ENCODE measurements around the gene CIC. TPM values are rescaled to one million over a fixed set of nuclear protein-coding genes. Genes with fewer than 3 reads are reported as not detected.

Gene CIC
- total and polyA plus RNA-seq, 2 of the 13 experiments (the other 11 are each of a cell fraction or from before 2014, with no cell fraction given) = 5.9 to 8.0 TPM

- TF ChIP-seq MTF2 (CRISPR knock-in tag; IDR thresholded peaks at IDR 0.05; ENCODE audit: borderline replicate concordance) (no peak), MEF2D (CRISPR knock-in tag; IDR thresholded peaks at IDR 0.05) (peak; percentile 66; the same call in 1 of the 2 replicates), ZNF891 (CRISPR knock-in tag; IDR thresholded peaks at IDR 0.05) (peak; percentile 30; the same call in 1 of the 2 replicates), MLLT10 (CRISPR knock-in tag; IDR thresholded peaks at IDR 0.05) (no peak), ATF4 (CRISPR knock-in tag; IDR thresholded peaks at IDR 0.05) (peak in 1 of 2 experiments; percentile 86; a peak in 2 of 4 replicates), ZNF281 (CRISPR knock-in tag; IDR thresholded peaks at IDR 0.05; ENCODE audit: borderline replicate concordance) (no peak), ZNF616 (CRISPR knock-in tag; IDR thresholded peaks at IDR 0.05; ENCODE audit: low read depth) (no peak), E2F1 (CRISPR knock-in tag; IDR thresholded peaks at IDR 0.05) (peak; percentile 95), RERE (CRISPR knock-in tag; IDR thresholded peaks at IDR 0.05; ENCODE audit: low read depth) (peak; percentile 26; the same call in 1 of the 2 replicates), RXRA (CRISPR knock-in tag; IDR thresholded peaks at IDR 0.05) (peak; percentile 80), ARHGAP35 (CRISPR knock-in tag; IDR thresholded peaks at IDR 0.05; ENCODE audit: borderline replicate concordance) (no peak), TCF7L2 (IDR thresholded peaks at IDR 0.05; ENCODE audit: low read depth, low read length) (no peak)
- TF ChIP-seq, protein P1, sequence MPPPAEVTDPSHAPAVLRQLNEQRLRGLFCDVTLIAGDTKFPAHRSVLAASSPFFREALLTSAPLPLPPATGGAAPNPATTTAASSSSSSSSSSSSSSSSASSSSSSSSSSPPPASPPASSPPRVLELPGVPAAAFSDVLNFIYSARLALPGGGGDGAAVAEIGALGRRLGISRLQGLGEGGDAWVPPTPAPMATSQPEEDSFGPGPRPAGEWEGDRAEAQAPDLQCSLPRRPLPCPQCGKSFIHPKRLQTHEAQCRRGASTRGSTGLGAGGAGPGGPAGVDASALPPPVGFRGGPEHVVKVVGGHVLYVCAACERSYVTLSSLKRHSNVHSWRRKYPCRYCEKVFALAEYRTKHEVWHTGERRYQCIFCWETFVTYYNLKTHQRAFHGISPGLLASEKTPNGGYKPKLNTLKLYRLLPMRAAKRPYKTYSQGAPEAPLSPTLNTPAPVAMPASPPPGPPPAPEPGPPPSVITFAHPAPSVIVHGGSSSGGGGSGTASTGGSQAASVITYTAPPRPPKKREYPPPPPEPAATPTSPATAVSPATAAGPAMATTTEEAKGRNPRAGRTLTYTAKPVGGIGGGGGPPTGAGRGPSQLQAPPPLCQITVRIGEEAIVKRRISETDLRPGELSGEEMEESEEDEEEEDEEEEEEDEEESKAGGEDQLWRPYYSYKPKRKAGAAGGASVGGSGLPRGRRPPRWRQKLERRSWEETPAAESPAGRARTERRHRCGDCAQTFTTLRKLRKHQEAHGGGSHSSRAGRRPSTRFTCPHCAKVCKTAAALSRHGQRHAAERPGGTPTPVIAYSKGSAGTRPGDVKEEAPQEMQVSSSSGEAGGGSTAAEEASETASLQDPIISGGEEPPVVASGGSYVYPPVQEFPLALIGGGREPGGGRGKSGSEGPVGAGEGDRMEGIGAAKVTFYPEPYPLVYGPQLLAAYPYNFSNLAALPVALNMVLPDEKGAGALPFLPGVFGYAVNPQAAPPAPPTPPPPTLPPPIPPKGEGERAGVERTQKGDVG (CRISPR knock-in tag; IDR thresholded peaks at IDR 0.05; ENCODE audit: borderline replicate concordance) = 0 out of 2 replicates have a peak, but pooled peaks have one; percentile 20
Observed at GRCh38 chr19:42242512-42243409, 26.3 kb upstream of the CIC start, which contains the start of gene GSK3A (continued).
